Right atrium auricular region (tissue), 2 donors: ENCODE results near the gene ZC2HC1B. TPM values are rescaled to one million over a fixed set of nuclear protein-coding genes. Genes with fewer than 3 reads are reported as not detected.

Source experiments
- DNase-seq: peaks from one replicate; pipeline ENCODE4 v3.0.0-alpha.2; 2019; ENCODE audit warnings: low spot score
- H3K27ac ChIP-seq, 2 donors: fragments of 200-600 bp; sonication (generic); 1 replicate in 1 of 2; 2 replicates in 1 of 2; pipeline ENCODE4 v1.5.1; 2016 to 2019
- H3K27me3 ChIP-seq, 2 donors: fragments of 200-600 bp; sonication (generic); one replicate each; pipeline versions ENCODE4 v1.5.1 to v1.6.0; 2017 to 2019
- H3K36me3 ChIP-seq: fragments of 200-600 bp; sonication (generic); one replicate; pipeline ENCODE4 v1.5.1; 2016
- H3K4me1 ChIP-seq, 2 donors: fragments of 200-600 bp; sonication (generic); one replicate each; pipeline versions ENCODE4 v1.5.1 to v1.6.0; 2017 to 2019
- H3K4me3 ChIP-seq, 2 donors: fragments of 200-600 bp; sonication (generic); 1 replicate in 1 of 2; 2 replicates in 1 of 2; pipeline ENCODE4 v1.5.1; 2017 to 2019; ENCODE audit warnings: mild to moderate bottlenecking in 1 of 2, moderate library complexity in 1 of 2
- H3K9me3 ChIP-seq, 2 donors: fragments of 200-600 bp; sonication (generic); one replicate each; pipeline ENCODE4 v1.5.1; 2019
- total RNA-seq, 2 donors: library from RNA; depleted of rRNA; stranded (reverse); fragments of >200 nt; gene quantifications; one replicate each; pipeline ENCODE4 v1.1.0, GENCODE V29; 2016
- TF ChIP-seq, protein P1 (sequence below), 2 donors: fragments of 200-600 bp; sonication (generic); IDR thresholded peaks; one replicate each; pipeline ENCODE4 v1.5.1; 2019; ENCODE audit warnings: antibody characterized with exemption in 2 of 2

Gene ZC2HC1B
- total RNA-seq, 2 donors from 2014 or later = not detected

DNA sequence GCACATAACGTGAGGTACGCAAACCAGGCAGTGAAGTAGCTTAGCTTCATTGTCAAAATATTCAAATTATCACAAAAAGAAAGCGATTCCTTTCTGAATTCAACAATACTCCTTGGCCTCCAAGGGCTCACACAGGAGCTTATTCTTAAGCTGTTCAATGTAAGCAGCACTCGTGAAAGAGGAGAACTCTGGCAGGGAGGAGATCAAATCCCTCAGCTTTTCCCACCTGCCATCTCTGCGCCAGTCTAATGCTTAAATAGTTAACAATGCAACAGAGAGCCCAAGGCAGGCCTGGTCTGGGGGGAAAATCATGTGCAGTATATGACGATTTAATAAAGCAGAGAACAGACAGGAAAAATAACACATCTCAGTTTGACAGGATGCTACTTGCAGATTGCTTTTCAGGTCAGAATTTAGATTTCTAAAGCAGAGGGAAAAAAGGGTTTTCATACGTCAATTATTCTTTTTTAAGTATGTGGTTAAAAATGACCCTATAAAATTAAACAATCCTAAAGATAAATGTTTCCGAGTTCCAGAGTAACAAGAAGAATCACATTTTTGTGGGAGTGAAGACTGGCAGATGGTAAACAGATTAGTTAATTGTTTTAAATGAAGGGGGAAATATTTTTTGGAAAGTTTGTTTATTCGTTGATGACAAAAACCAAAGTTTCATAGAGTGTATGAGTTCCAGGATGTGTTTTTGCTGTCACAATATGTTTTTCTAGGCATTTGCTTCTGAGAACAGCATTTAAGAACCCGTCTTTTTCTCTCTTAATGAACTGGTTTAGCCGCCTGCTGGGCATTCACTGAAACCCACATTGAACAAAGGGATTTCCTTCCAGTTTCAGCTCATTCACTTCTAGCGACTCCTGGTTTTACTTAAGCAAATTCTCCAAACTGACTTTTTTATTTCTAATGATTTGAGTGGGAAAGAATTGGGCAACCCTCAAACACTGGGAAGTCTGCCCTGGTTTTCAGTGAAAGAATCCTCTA is 97.9 kb downstream of the ZC2HC1B start:
- peaks cover 0 to 17% of the 10 kb centered on the region in 2 donors for H3K4me1 ChIP-seq
- H3K9me3 ChIP-seq = no peaks in the 10 kb centered on the region
- TF ChIP-seq, protein P1, sequence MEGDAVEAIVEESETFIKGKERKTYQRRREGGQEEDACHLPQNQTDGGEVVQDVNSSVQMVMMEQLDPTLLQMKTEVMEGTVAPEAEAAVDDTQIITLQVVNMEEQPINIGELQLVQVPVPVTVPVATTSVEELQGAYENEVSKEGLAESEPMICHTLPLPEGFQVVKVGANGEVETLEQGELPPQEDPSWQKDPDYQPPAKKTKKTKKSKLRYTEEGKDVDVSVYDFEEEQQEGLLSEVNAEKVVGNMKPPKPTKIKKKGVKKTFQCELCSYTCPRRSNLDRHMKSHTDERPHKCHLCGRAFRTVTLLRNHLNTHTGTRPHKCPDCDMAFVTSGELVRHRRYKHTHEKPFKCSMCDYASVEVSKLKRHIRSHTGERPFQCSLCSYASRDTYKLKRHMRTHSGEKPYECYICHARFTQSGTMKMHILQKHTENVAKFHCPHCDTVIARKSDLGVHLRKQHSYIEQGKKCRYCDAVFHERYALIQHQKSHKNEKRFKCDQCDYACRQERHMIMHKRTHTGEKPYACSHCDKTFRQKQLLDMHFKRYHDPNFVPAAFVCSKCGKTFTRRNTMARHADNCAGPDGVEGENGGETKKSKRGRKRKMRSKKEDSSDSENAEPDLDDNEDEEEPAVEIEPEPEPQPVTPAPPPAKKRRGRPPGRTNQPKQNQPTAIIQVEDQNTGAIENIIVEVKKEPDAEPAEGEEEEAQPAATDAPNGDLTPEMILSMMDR (IDR thresholded peaks at IDR 0.05) = peak in 1 of 2 donors; percentile 44

DNA sequence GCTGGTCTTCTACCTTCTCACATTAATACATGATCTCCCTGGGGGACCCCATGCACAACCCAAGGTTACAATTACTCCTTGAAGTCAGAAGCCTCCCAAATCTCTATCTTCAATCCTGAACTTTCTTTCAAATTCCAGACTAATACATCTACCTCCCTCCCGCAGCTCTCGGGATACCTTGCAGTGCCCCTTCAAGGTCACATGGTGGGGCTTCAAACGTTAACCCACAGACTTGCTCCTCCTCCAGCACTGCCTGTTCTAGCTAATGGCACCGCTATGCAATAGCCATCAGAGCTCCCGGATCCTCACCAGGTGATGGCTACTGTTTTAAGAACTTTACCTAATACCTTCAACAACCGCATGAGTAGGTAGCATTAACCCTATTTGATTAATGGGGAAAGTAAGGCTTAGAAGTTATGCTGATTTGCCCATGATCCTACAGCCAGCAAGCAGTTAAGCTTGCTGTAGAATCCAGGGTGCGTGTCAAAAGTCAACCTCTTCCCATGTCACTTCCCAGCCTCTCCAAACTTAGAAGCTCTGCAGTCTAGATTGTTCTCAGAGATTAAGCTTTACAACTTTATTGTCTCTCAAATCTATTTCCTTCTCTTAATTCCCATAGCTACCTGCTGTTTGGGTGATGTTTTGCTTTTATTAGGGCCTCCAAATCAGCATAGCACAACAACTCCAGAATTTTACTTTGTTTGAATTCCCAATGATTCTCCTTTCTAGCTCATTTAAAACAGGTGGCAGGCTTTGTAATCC is 99.1 kb downstream of the ZC2HC1B start:
- Histone ChIP-seq H3K4me3 (no peak overlapping the region), H3K36me3 (peaks cover 7% of the 10 kb centered on the region), H3K27me3 (no peaks in the 10 kb centered on the region), H3K27ac (no peak overlapping the region), H3K4me1 (peaks cover 0 to 17% of the 10 kb centered on the region in 2 donors), H3K9me3 (no peaks in the 10 kb centered on the region)
- TF ChIP-seq, protein P1 (IDR thresholded peaks at IDR 0.05) = no peak
- no peak for DNase-seq

More for the DNA sequence above, 97.9 kb downstream of the ZC2HC1B start:
- H3K4me3 ChIP-seq = no peak overlapping the region
- no peaks in the 10 kb centered on the region for H3K27me3 ChIP-seq
- peaks cover 7% of the 10 kb centered on the region for H3K36me3 ChIP-seq
- no peak overlapping the region for H3K27ac ChIP-seq
- DNase-seq = no peak

DNA sequence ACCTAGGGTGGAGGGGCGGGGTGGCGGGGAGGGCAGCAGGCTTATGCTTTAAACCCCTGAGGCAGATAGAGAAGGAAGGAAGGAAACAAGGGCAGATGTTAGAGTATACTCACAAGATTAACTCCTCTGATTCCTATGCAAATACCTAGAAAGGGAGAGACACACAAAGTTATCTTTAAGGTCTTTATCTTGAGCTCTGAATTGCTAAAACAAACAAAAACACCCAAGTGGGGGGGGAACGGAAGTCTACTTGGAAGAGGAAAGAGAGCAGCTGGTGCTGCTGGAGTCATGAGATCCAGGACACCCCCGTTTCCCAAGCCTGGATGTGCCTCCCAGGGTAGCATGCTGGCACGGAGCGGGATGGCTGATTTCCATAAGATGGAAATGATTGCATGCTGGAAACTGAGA is 100.4 kb downstream of the ZC2HC1B start:
- H3K36me3 ChIP-seq = peaks cover 7% of the 10 kb centered on the region
- peaks cover 0 to 17% of the 10 kb centered on the region in 2 donors for H3K4me1 ChIP-seq
- H3K27ac ChIP-seq = no peak overlapping the region
- TF ChIP-seq, protein P1 (IDR thresholded peaks at IDR 0.05) = no peak
- no peak for DNase-seq
- H3K27me3 ChIP-seq = no peaks in the 10 kb centered on the region
- H3K4me3 ChIP-seq = no peak overlapping the region
- no peaks in the 10 kb centered on the region for H3K9me3 ChIP-seq

DNA sequence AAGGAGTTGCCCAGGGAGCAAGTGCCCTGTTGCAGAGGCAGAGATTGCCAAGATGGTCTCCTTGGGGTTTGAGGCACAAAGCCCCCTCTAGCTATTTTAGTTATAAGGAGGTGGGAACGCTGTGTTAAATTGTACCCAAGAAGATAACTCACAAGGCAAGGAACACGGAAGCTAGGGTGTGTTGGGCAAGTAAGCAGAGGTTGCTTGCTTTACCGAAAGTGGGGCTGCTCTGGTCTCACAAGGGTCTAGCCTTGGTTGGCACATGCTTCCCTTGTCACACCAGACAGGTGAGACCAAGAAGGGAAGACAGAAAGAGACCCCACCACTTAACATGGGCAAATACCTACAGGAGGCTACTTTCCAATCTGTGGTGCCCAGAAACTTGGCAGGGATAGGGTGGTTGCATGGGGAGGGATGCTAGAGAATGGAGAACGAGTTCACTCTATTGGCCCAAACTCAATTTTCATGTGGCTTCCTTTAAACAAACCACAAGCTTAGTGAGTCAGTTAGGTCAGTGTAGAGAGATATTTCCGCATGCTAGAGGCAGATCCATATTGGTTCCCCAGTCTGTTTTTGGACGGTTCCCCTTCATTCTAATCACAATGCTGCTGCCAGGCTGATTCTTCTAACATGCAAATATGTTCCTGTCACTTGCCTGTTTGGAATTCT is 101.4 kb downstream of the ZC2HC1B start:
- no peak for DNase-seq
- Histone ChIP-seq H3K4me1 (peaks cover 0 to 17% of the 10 kb centered on the region in 2 donors), H3K27ac (no peak overlapping the region)

DNA sequence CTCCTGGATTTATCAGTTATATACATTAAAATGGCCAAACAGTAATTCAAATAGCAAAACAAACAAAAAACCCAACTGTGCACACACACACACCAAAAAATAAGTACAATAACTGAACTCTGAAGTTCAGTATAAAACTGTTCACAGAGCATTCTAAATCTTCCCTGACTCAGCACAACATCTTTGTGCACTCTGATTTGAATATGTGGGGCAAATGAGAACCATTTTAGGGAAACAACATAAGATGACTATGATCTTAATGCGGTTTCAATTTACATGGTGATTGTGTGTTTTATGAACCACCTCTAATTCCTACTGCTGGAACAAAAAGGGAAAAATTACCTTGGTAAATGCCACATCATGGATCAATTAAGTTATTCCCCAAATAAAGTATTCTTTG is 102.0 kb downstream of the ZC2HC1B start:
- H3K27me3 ChIP-seq = no peaks in the 10 kb centered on the region
- H3K4me3 ChIP-seq = no peak overlapping the region
- peaks cover 0 to 17% of the 10 kb centered on the region in 2 donors for H3K4me1 ChIP-seq
- no peak overlapping the region for H3K27ac ChIP-seq
- H3K9me3 ChIP-seq = no peaks in the 10 kb centered on the region
- DNase-seq = no peak
- TF ChIP-seq, protein P1 (IDR thresholded peaks at IDR 0.05) = no peak
- H3K36me3 ChIP-seq = peaks cover 7% of the 10 kb centered on the region

More for the DNA sequence above, 101.4 kb downstream of the ZC2HC1B start:
- Histone ChIP-seq H3K9me3 (no peaks in the 10 kb centered on the region), H3K27me3 (no peaks in the 10 kb centered on the region), H3K36me3 (peaks cover 7% of the 10 kb centered on the region), H3K4me3 (no peak overlapping the region)
- TF ChIP-seq, protein P1 (IDR thresholded peaks at IDR 0.05) = no peak
